NCI-H2196 treated with DMSO at 0.1 percent for 48 hours (cell line): ENCODE measurements around the gene ANO8.
"Not testable (repeated sequence)": the region's sequence is repeated elsewhere in the genome, so short reads cannot be mapped to it uniquely, and the experiment has no call there.

Source experiments
- DNase-seq: peaks from one replicate; lab custom pipeline; 2025; ENCODE audit not compliant: unreplicated experiment; lab: John Stamatoyannopoulos, UW

The ANO8 gene

DNA sequence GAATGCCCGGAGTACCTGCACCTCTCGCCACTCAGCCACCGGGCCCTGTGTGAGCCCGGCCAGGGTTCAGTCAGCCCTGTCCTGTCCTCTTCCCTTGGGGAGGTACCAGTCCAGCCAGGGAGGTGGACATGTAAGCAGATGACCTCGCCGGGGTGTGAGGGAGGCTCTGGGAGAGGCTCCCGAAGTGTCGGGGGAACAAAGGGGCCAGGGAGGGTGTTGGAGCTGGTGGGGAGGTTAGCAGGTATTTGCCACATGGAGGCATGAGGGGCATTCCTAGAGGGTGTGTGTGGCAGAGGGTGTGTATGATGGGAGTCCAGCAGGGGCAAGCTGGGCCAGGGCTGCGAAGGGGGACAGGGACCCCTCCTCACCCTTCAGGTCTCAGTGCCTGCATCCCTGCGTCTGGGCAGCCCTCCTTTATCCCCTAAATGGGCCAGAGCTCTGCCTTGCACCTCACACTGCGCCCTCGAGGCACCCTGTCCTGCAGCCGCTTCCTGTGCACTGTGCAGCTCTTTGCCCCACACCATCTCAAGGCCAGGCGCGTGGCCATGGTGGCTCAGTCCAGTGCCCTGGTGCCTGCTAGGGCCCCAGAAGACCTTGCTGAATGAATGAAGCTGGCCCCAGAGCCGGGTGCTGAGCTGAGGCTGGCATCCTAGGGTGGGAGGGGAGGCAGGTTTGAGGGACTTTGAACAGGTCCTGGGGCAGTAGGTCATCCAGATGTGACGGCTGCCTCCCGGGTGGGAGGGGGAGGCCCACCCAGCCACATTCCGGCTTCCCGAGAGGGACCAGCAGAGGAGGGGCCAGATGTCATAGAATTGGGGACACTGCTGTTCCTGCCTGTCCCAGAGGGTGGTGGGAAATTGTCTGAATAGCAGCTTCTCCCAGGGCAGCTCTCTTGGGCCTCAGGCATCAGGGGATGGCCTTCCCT is 22.2 kb downstream of the ANO8 start:
- no peak for DNase-seq

DNA sequence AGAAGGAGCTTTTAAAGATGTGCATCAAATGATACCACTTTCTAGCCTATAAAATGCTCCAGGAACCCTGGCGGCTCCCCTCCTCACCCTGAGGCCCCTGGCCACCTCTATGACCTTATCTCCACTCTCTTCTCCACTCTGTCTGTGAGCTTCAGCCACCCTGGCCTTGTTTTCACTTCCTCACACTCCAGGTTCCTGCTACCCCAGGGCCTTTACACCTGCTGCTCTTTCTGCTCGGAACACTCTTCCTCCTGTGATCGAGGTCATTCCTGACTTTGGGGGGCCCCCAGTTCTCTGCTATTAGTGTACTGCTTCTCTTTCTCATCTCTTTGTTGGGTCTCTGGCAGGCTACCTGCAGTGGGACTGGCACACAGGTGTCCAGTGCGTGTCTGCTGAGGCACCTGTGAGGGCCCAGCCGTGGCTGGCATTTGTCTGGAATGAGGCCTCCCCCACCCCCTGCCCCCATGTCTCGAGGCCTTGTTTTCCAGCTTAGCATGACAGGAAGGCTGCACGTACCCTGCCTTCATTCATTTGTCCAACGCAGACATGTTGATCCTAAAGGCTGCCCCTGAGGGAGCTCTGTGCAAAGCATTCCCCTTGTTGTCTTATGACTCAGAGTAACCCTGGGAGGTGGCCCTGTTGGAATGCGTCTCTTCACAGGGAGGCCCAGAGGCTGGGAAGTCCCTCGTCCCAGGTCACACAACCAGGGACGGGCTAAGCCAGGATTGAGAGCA is 23.0 kb downstream of the ANO8 start:
- DNase-seq = no peak

DNA sequence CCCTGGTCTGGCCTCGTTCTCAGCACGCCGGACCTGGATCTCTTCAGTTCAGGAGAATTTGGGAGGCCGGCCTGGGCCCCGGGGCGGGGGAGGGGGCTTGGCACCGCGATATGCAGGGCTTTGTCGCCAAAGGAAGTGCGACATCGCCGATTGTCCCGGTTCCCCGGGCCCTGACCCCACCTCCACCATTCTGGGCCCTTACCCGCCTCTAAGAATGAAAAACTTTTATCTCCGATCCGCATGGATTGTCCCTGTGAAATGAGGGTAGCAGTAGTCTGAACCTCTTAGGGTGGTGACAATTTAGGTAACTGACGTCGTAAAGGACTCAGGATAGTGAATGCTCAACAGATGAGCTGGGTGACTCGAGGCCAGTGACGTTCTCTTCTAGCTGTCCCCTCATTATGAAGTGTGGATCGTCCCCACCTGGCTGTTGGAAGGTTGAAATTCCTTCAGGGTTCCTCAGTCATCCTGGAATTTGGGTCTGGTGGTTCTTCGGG is 24.6 kb downstream of the ANO8 start:
- DNase-seq = no peak

DNA sequence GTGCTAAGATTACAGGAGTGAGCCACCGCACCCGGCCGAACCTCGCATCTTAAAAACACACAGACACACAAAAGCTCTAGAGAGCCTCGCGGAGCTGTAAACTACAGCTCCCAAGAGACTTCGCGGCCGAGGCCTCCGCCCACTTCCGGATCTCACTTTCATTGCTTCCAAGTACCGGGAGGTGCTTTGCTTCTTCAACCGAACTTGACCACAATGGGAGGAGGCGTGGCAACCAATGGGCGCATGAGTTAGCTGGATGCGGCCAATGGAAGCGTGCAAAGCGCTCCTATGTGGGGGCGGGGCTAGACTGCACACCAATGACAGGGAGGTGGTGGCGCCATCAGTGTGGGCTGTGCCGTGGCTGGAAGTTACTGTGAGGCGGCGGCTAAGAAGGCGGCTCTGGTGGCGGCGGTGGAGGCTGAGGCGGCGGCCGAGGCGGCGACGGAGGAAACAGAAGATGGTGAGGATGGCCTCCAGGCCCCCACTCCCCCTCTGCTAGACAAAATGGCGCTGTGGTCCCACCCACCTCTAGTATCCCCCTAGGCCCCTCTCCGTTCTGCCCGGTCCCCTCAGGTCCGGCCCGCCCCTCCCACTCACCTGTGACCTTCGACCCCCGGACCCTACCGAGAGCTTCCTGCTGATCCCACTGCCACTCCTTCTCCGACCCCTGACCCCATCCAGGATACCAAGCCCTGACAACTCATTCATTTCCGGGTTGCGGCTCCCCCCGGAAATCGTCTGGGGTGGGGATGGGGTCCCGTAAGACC is 25.3 kb downstream of the ANO8 start, which contains the start of gene DDA1:
TSS of gene DDA1 (plus strand) at position 366 of the 767 bp plus-strand sequence. CDS start at position 458, 92 bp downstream.
- peak; percentile 99 for DNase-seq

DNA sequence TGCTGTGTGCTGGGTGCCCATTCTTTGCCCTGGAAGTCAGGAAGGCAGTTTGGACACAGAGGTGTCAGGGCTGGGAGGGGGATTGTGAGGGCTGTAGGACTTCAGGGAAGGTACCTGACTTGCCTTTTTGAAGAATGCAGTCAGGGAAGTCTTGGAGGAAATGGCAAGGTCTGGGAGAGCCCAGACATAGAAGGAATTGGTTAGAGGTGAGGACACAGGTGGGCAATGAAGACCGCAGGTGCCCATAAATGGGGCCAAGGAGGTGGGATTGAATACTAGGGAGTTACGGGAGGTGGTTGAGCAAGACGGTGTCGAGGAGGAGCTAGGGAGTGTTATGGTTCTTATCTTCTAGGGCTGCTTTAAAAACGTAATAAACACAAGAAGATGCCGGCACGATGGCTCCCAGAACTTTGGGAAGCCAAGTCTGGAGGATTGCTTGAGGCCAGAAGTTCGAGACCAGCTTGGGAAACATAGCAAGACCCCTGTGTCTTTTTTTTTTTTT is 26.7 kb downstream of the ANO8 start:
- DNase-seq = no peak

DNA sequence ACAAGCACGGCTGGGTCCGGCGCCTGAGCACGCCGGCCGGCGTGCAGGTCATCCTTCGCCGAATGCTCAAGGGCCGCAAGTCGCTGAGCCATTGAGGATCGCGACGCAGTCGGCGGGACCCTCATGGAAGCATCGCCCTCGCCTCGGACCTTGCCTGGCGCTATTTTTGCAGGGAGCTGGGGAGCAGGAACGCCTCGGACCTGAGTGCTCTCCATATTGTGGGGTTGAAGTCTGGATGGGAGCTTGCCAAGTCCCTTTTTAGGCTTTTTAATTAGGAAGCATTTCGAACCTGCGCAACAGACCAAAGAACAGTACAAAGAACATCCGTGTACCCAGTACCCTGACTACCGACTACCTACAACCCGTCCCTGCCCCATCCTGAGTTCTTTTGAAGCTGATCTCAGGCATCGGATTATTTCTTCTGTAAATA is 28.4 kb downstream of the ANO8 start:
- DNase-seq = no peak

DNA sequence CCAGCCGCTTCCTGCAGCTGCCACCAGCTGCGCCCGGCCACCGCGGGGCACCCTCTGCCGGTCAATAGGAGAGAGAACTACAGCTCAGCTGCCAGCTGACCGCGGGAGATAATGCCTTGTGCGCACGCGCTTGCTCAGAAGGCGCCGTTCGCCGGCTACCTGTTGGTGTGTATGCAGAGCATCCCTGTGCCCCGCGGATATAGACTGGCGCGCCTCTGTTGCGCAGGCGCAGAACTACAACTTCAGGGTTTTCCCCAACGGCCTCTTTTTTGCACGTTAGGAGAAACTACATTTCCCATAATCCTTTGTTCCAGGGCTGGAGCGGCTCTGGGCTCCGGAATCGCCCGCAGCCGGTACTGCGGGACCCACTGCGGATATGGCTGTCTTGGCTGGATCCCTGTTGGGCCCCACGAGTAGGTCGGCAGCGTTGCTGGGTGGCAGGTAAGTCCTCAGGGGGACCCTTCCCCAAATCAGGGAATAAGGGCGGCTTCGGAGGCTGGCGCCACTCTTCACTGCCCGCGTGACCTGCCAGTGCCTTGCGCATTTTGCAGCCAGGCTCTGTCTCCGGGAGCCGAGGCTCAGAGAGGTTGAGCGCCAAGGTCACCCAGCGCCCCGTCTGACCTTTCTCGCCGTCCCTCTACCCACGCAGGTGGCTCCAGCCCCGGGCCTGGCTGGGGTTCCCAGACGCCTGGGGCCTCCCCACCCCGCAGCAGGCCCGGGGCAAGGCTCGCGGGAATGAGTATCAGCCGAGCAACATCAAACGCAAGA is 29.0 kb downstream of the ANO8 start, which contains the start of gene MRPL34:
TSS of gene MRPL34 (plus strand) at position 356 of the 768 bp plus-strand sequence. CDS start at position 377, 21 bp downstream.
- DNase-seq = peak; percentile 99

DNA sequence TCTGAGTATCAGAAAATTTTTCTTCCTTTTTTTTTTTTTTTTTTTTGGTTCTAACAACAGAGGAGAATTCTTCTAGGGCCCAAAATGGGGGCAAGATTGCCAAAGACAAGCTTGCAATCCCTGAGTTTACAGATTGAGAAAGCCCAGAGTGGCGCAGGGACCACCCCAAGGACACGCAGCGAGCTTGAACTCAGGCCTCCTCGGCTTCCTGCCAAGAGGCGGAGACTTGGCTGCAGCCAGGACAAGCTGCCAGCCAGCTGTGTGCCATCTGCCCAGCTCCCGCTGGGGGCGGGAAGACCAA is 29.5 kb downstream of the ANO8 start:
- DNase-seq = no peak

DNA sequence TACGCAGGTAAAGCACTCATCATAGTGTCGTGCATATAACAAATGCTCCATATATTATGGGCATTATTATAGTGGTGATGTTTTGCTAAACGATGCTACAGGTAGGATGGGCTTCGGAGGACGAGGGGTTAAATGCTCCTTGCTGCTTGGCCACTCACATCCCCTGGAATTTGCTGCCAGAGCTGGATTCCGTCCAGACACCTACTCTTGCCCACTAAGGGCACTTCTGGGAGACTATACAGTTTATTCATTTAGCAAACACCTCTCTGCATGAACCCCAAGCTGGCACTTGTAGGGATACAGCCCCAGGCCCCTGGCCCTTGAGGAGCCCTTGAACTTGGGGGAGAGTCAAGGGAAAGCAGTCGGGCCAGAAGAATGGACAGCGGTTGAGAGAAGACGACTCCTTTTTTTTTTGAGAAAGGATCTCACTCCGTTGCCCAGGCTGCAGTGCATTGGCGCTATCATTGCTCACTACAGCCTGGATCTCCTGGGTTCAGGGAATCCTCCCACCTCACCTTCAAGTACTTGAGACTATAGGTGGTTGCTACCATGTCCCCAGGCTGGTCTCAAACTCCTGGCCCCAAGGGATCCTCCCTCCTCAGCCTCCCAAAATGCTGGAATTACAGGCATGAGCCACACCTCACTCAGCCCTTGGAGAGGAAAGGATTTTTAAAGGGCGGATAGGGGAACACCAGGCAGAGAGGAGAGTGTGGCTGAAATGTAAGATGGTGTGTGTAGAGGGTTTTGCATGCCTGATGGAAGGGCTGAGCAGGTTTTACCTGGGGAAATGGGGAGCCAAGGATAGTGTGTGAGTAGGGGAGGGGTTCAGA is 30.1 kb downstream of the ANO8 start:
- no peak for DNase-seq

DNA sequence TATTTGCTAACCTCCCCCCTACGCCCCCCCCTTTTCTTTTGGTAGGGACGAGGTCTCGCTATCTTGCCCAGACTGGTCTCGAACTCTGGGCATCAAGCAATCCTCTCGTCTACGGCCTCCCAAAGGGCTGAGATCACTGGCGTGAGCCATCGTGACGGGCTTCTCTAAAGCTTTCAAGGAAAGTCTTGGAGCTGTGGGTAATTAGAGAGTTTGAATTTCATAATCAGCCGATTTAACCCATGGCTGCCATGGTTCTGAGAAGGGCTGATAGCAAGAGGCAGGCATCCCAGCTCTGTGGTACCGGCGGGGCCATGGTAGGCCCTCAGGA is 30.8 kb downstream of the ANO8 start:
- no peak for DNase-seq

DNA sequence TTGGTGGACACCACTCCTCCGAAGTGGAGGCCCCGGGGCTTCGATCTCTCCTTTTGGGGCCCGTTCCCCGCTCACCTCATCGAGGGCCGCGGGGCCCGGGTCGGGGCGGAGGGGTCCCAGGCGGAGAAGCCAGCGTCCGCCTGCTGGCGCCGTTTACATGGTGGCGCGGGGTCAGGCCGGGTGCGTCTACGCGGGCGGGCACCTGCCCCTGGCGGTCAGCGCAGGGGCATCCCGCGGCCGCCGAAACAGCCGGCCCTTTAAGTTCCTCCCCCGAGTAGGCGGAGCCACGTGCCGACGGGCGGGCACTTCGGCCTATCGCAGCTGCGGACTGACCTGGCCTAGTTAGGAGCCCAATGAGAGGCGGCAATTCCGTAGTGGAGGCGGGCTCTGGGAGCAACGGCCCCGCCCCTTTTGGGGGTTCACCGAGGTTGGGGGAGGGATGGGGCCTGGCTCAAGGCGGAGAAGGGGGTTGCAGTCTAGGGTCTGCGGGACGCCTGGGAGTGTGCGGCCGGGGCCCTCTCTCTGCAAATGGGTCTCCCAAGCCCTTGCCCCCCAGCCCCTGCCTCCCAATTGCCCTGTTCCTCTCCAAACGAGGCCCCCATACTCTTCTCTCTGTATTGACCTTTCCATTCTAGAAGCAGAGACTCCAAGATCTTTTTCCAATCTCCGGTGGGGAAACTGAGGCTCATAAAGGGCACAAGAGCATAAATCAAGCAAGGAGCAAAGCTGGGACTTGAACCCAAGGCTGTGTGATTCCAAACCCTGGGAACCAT is 31.3 kb downstream of the ANO8 start, which contains the start of gene ABHD8:
TSS of gene ABHD8 (minus strand) at position 259 of the 773 bp plus-strand sequence. CDS start 1,809 bp downstream, outside the sequence.
- DNase-seq = peak; percentile 90

DNA sequence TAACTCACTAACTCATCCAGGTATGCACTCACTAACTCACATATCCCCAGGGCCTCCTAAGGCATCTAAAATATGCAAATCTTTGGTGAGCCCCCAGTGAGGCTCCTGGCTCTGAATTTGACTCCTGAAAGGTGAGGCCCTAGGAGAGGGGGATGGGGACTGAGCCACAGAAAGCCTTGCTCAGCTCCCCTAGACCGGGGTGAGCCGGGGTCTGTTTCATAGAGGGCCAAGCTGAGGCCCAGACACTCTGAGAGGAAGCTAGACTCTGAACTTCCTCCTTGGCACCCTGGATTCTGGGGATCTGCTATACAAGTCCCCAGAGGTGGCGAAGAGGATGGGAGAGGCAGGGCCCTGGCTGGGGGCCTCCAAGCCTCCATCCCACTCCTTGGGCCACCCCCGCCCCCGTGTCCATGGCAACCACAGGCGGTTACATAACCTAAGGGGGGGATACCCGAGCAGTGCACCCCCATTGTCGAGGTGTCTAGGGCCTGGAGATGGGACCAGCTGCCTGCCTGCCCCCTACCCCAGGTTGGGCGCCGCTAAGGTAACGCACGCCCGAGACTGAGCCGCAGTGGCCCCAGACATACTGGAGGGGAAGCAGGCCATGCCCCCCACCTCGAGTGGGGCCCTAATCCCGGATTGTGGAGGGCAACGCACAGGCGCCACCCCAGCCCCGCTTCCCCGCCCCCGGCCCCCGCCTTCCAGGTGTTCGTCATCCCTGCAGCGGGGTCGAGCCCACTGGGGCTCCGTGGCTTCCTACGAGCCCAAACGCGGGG is 32.1 kb downstream of the ANO8 start:
- DNase-seq = no peak

DNA sequence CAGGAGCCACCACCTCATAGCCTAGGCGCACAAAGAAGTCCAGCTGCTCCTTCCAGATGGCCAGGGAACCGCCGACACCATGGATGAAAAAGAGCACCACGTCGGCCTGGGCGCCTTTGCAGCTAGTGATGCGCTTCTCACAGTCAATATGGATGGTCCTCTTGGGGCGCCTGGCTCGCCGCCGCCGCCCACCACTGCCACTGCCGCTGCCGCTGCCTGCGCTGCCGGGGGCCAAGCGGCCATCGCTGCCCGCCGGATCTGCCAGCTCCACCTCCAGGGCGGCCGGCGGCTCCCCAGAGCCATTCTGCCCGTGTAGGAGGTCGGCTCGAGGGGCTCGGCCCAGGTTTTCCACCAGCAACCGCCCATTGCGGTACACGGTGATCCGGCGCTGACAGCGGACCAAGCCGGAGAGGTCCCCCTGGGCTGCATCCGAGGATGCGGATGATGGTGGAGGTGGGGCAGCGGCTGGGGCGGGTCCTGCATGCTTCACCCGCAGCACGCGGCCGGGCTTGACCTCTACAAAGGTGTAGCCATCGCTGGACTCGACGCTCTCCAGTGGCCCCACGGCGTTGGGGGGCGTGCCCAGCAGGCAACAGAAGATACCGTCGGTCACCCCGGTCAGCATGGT is 33.5 kb downstream of the ANO8 start:
- DNase-seq = no peak

DNA sequence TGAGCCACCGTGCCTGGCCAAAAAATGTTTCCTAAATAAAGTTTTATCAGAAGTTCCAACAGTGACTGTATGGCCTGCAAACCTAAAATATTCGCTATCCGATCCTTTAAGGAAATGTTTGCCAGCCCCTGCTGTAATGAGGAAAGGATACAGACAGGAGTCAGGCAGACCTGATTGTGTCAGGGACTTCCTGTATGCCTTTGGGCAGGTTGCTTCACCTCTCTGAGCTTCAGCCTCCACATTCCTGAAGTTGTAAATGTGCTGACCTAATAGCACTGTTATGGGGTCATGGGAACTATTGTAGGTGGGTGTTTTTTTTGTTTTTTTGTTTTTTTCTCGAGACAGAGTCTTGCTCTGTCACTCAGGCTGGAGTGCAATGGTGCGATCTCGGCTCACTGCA is 37.7 kb downstream of the ANO8 start:
- DNase-seq = no peak

DNA sequence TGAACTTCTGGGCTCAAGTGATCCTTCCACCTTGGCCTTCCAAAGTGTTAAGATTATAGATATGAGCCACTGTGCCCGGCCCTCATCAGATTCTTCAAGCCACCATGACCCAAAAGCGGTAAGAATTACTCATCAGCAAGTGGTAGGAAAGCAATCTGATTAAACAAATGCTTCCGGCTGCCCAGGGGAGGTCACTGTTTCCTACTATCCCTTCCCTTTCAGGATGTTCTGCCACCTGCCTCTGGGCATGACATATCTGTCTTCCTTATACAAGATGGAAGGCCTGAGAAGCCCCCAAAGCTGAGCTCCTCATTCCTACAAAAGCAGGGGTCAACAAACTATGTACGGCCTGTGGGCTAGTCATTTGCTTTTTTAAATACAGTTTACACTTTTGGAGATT is 38.4 kb downstream of the ANO8 start:
- no peak for DNase-seq

DNA sequence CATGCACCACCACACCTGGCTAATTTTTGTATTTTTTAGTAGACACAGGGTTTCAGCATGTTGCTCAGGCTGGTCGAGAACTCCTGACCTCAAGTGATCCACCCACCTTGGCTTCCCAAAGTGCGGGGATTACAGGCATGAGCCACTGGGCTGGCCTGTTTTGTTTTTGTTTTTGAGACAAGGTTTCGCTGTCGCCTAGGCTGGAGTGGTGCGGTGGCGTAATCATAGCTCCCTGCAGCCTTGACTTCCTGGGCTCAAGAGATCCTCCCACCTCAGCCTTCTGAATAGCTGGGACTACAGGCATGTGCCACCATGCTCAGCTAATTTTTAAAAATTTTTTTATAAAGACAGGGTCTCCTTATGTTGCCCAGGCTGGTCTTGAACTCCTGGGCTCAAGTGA is 39.1 kb downstream of the ANO8 start:
- DNase-seq = not testable (repeated sequence)
